HepG2 (cell line): ENCODE results near the gene EIF4H. TPM values are rescaled to one million over a fixed set of nuclear protein-coding genes. Genes with fewer than 3 reads are reported as not detected.

Source experiments
- ATM ChIP-seq: fragments of 450-650 bp; IDR thresholded peaks from 2 replicates; pipeline ENCODE4 v1.7.1; 2017; ENCODE audit warnings: mild to moderate bottlenecking, borderline replicate concordance
- BCL6 ChIP-seq: IDR thresholded peaks from 2 replicates; pipeline ENCODE4 v1.6.1; 2016; ENCODE audit warnings: missing genetic modification reagents, missing compliant biosample characterization
- BHLHE40 ChIP-seq: IDR thresholded peaks from 2 replicates; pipeline ENCODE4 v1.6.1; 2011; ENCODE audit warnings: low read length, improper control_type of control experiment
- FOSL2 ChIP-seq: sonication (generic); formaldehyde crosslinking; IDR thresholded peaks from 2 replicates; pipeline ENCODE4 v1.4.0; 2020; ENCODE audit warnings: missing genetic modification reagents
- KAT7 ChIP-seq: IDR thresholded peaks from 2 replicates; pipeline ENCODE4 v1.6.1; 2018; ENCODE audit warnings: borderline replicate concordance, missing compliant biosample characterization
- KLF6 ChIP-seq: IDR thresholded peaks from 2 replicates; pipeline ENCODE4 v1.8.0; 2016; ENCODE audit warnings: missing biosample characterization, missing genetic modification reagents
- MEIS1 ChIP-seq: sonication (generic); formaldehyde crosslinking; IDR thresholded peaks from 2 replicates; pipeline ENCODE4 v1.9.0; 2021; ENCODE audit warnings: mild to moderate bottlenecking, missing genetic modification reagents, moderate library complexity, borderline replicate concordance
- MTF1 ChIP-seq: sonication (generic); formaldehyde crosslinking; IDR thresholded peaks from 2 replicates; pipeline ENCODE4 v1.5.0; 2020; ENCODE audit warnings: missing genetic modification reagents
- MXD4 ChIP-seq: IDR thresholded peaks from 2 replicates; pipeline ENCODE4 v1.6.1; 2016; ENCODE audit warnings: mild to moderate bottlenecking, missing biosample characterization, missing genetic modification reagents
- SMC3 ChIP-seq: IDR thresholded peaks from 2 replicates; pipeline ENCODE4 v1.6.1; 2011; ENCODE audit warnings: low read length, improper control_type of control experiment
- ZBTB49 ChIP-seq: sonication (generic); formaldehyde crosslinking; IDR thresholded peaks from 2 replicates; pipeline ENCODE4 v1.4.0; 2020; ENCODE audit warnings: missing genetic modification reagents, borderline replicate concordance
- ZFP37 ChIP-seq: sonication (generic); formaldehyde crosslinking; IDR thresholded peaks from 2 replicates; pipeline ENCODE4 v1.4.0; 2020; ENCODE audit warnings: missing genetic modification reagents, borderline replicate concordance
- ZNF484 ChIP-seq: sonication (generic); formaldehyde crosslinking; IDR thresholded peaks from 2 replicates; pipeline ENCODE4 v1.5.1; 2020; ENCODE audit warnings: mild to moderate bottlenecking, low read depth, missing genetic modification reagents, borderline replicate concordance
- ZNF775 ChIP-seq: sonication (generic); formaldehyde crosslinking; IDR thresholded peaks from 2 replicates; pipeline ENCODE4 v1.4.0; 2020; ENCODE audit warnings: missing genetic modification reagents, mild to moderate bottlenecking, moderate library complexity, borderline replicate concordance
- polyA plus RNA-seq, 8 experiments: library from polyadenylated mRNA; depleted of rRNA in 3 of 8; stranded (reverse) in 7 of 8; unstranded in 1 of 8; fragments of >200 nt; fragmentation: Illumina TruSeq in 4 of 8; extraction: Trizol in 4 of 8; gene quantifications; 2 replicates each; pipeline versions ENCODE4 v1.2.1 to v1.2.3, GENCODE V29; 2011 to 2016; ENCODE audit warnings: low read depth in 4 of 8, missing spikeins in 1 of 8, mixed read lengths in 1 of 8; ENCODE audit not compliant: insufficient read depth in 1 of 8
- total RNA-seq, 5 experiments: library from RNA; depleted of rRNA; stranded (reverse); fragments of >200 nt; fragmentation: Illumina TruSeq; extraction: Trizol; gene quantifications; 2 replicates each; pipeline ENCODE4 v1.2.3, GENCODE V29; 2016; ENCODE audit warnings: low read depth in 1 of 5
- TF ChIP-seq, protein P1 (sequence below): sonication (generic); formaldehyde crosslinking; IDR thresholded peaks from 2 replicates; pipeline ENCODE4 v1.4.0; 2020; ENCODE audit warnings: mild to moderate bottlenecking, missing genetic modification reagents
- TF ChIP-seq, protein P2 (sequence below): sonication (generic); formaldehyde crosslinking; IDR thresholded peaks from 2 replicates; pipeline ENCODE4 v1.5.0; 2020; ENCODE audit warnings: missing genetic modification reagents, mild to moderate bottlenecking, borderline replicate concordance
- TF ChIP-seq, protein P3 (sequence below): sonication (generic); formaldehyde crosslinking; IDR thresholded peaks from 2 replicates; pipeline ENCODE4 v1.9.0; 2021; ENCODE audit warnings: missing genetic modification reagents, borderline replicate concordance
- TF ChIP-seq, protein P4 (sequence below): IDR thresholded peaks from 2 replicates; pipeline ENCODE4 v1.6.1; 2012; ENCODE audit warnings: low read length, improper control_type of control experiment

EIF4H gene
- total and polyA plus RNA-seq, 2 of the 13 experiments (the other 11 are each of a cell fraction or from before 2014, with no cell fraction given), result 232 to 321 TPM

DNA sequence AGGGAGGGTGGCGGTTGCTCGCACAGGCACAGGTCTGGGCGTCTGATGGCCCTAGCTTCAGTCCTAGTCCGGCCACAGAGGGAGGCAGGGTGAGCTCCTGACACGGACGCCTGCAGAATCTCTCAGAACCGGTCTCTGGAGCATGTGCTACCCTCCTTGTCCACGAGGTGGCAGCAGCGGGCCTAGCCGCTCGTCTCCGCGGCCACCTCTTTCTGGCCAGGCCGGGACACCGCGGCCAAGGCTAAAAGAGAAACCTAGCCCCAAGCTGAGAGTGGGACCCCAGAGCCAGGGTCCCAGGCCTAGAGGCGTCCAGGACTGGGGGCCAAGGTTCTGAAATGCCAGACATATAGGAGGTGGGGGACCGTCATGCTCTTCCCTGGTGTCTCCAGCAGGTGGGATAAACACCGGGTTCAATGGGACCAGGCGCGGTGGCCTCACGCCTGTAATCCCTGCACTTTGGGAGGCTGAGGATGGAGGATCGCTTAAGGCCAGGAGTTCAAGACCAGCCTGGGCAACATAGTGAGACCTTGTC is 32.5 kb downstream of the EIF4H start (continued):
- TF ChIP-seq, protein P1, sequence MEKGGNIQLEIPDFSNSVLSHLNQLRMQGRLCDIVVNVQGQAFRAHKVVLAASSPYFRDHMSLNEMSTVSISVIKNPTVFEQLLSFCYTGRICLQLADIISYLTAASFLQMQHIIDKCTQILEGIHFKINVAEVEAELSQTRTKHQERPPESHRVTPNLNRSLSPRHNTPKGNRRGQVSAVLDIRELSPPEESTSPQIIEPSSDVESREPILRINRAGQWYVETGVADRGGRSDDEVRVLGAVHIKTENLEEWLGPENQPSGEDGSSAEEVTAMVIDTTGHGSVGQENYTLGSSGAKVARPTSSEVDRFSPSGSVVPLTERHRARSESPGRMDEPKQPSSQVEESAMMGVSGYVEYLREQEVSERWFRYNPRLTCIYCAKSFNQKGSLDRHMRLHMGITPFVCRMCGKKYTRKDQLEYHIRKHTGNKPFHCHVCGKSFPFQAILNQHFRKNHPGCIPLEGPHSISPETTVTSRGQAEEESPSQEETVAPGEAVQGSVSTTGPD (CRISPR knock-in tag), result no peak
- TF ChIP-seq MTF1 (CRISPR knock-in tag), result no peak
- TF ChIP-seq MXD4, result 0 out of 2 replicates have a peak, but pooled peaks have one; percentile 40
- TF ChIP-seq, protein P2, sequence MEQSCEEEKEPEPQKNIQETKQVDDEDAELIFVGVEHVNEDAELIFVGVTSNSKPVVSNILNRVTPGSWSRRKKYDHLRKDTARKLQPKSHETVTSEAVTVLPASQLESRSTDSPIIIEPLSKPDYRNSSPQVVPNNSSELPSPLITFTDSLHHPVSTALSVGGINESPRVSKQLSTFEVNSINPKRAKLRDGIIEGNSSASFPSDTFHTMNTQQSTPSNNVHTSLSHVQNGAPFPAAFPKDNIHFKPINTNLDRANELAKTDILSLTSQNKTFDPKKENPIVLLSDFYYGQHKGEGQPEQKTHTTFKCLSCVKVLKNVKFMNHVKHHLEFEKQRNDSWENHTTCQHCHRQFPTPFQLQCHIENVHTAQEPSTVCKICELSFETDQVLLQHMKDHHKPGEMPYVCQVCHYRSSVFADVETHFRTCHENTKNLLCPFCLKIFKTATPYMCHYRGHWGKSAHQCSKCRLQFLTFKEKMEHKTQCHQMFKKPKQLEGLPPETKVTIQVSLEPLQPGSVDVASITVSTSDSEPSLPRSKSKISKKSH, result no peak
- peak; percentile 50; the same call in 1 of the 2 replicates for TF ChIP-seq SMC3
- TF ChIP-seq BHLHE40, result no peak
- TF ChIP-seq ZNF775 (CRISPR knock-in tag), result no peak
- TF ChIP-seq FOSL2, result peak; percentile 24; the same call in 1 of the 2 replicates
- TF ChIP-seq ZFP37 (CRISPR knock-in tag), result no peak
- TF ChIP-seq ZNF484, result no peak
- TF ChIP-seq ZBTB49 (CRISPR knock-in tag), result no peak
- TF ChIP-seq, protein P3, sequence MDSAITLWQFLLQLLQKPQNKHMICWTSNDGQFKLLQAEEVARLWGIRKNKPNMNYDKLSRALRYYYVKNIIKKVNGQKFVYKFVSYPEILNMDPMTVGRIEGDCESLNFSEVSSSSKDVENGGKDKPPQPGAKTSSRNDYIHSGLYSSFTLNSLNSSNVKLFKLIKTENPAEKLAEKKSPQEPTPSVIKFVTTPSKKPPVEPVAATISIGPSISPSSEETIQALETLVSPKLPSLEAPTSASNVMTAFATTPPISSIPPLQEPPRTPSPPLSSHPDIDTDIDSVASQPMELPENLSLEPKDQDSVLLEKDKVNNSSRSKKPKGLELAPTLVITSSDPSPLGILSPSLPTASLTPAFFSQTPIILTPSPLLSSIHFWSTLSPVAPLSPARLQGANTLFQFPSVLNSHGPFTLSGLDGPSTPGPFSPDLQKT (CRISPR knock-in tag), result no peak
- TF ChIP-seq MEIS1 (CRISPR knock-in tag), result no peak
- no peak for TF ChIP-seq KLF6 (CRISPR knock-in tag)
- TF ChIP-seq KAT7, result no peak
- TF ChIP-seq ATM, result no peak
- no peak for TF ChIP-seq BCL6 (CRISPR knock-in tag)
- TF ChIP-seq, protein P4, sequence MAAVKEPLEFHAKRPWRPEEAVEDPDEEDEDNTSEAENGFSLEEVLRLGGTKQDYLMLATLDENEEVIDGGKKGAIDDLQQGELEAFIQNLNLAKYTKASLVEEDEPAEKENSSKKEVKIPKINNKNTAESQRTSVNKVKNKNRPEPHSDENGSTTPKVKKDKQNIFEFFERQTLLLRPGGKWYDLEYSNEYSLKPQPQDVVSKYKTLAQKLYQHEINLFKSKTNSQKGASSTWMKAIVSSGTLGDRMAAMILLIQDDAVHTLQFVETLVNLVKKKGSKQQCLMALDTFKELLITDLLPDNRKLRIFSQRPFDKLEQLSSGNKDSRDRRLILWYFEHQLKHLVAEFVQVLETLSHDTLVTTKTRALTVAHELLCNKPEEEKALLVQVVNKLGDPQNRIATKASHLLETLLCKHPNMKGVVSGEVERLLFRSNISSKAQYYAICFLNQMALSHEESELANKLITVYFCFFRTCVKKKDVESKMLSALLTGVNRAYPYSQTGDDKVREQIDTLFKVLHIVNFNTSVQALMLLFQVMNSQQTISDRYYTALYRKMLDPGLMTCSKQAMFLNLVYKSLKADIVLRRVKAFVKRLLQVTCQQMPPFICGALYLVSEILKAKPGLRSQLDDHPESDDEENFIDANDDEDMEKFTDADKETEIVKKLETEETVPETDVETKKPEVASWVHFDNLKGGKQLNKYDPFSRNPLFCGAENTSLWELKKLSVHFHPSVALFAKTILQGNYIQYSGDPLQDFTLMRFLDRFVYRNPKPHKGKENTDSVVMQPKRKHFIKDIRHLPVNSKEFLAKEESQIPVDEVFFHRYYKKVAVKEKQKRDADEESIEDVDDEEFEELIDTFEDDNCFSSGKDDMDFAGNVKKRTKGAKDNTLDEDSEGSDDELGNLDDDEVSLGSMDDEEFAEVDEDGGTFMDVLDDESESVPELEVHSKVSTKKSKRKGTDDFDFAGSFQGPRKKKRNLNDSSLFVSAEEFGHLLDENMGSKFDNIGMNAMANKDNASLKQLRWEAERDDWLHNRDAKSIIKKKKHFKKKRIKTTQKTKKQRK, result no peak
